Chondrocyte (in vitro differentiated cells): Measurements from ENCODE around the gene GTF2H3. TPM values are rescaled to one million over a fixed set of nuclear protein-coding genes. Genes with fewer than 3 reads are reported as not detected.

Experiments used
- DNase-seq: peaks from one replicate; pipeline ENCODE4 v3.0.0; 2021; ENCODE audit warnings: mixed read lengths, low spot score
- H3K27ac Mint-ChIP-seq: one replicate; pipeline ENCODE4 v1.8.0; 2021; ENCODE audit warnings: mild to moderate bottlenecking, moderate library complexity, mixed read lengths; ENCODE audit not compliant: unreplicated experiment
- H3K27me3 Mint-ChIP-seq: 2 replicates; pipeline ENCODE4 v1.8.0; 2021; ENCODE audit warnings: low read depth, mixed read lengths
- H3K36me3 Mint-ChIP-seq: 2 replicates; pipeline ENCODE4 v1.8.0; 2021; ENCODE audit warnings: low read depth, mixed read lengths
- H3K4me1 Mint-ChIP-seq: 2 replicates; pipeline ENCODE4 v1.8.0; 2021; ENCODE audit warnings: low read depth, mild to moderate bottlenecking, mixed read lengths
- H3K4me3 Mint-ChIP-seq: one replicate; pipeline ENCODE4 v1.8.0; 2021; ENCODE audit warnings: mild to moderate bottlenecking, moderate library complexity, mixed read lengths; ENCODE audit not compliant: unreplicated experiment
- H3K9me3 Mint-ChIP-seq: 2 replicates; pipeline ENCODE4 v1.8.0; 2021; ENCODE audit warnings: low read depth, mixed read lengths
- CTCF ChIP-seq: fragments of 200-600 bp; sonication (generic); IDR thresholded peaks from 2 replicates; pipeline ENCODE4 v1.5.0; 2021; ENCODE audit warnings: antibody characterized with exemption, mild to moderate bottlenecking, moderate library complexity
- total RNA-seq: library from RNA; stranded (reverse); gene quantifications from 3 replicates; pipeline ENCODE4 v1.2.1, GENCODE V29; 2021

Gene GTF2H3
- total RNA-seq, 1 donor from 2014 or later = 28.8 TPM

GRCh38 chr12:123656392-123656791, 22.8 kb downstream of the GTF2H3 start:
- Mint-ChIP-seq H3K27ac (peak overlapping the region; percentile 45), H3K9me3 (no peaks in the 10 kb centered on the region), H3K4me3 (no peak overlapping the region), H3K27me3 (no peaks in the 10 kb centered on the region), H3K36me3 (peaks cover 21% of the 10 kb centered on the region), H3K4me1 (peaks cover 27% of the 10 kb centered on the region)
- TF ChIP-seq CTCF = no peak
- DNase-seq = no peak

- Mint-ChIP-seq H3K9me3 (no peaks in the 10 kb centered on the region), H3K27ac (peak overlapping the region; percentile 50), H3K27me3 (no peaks in the 10 kb centered on the region), H3K36me3 (peaks cover 17% of the 10 kb centered on the region), H3K4me1 (peaks cover 27% of the 10 kb centered on the region), H3K4me3 (no peak overlapping the region)
- DNase-seq = no peak
- no peak for TF ChIP-seq CTCF
Observed at GRCh38 chr12:123657211-123657610, 23.6 kb downstream of the GTF2H3 start.

- peak overlapping the region; percentile 95 for H3K27ac Mint-ChIP-seq
- no peaks in the 10 kb centered on the region for H3K9me3 Mint-ChIP-seq
- no peak for DNase-seq
- peak overlapping the region; percentile 40 for H3K4me3 Mint-ChIP-seq
- H3K4me1 Mint-ChIP-seq = peaks cover 27% of the 10 kb centered on the region
- H3K27me3 Mint-ChIP-seq = no peaks in the 10 kb centered on the region
- TF ChIP-seq CTCF = no peak
- peaks cover 18% of the 10 kb centered on the region for H3K36me3 Mint-ChIP-seq
Observed at GRCh38 chr12:123659996-123660727, 26.5 kb downstream of the GTF2H3 start.

GRCh38 chr12:123667771-123668170, 34.1 kb downstream of the GTF2H3 start:
- TF ChIP-seq CTCF = no peak
- H3K4me1 Mint-ChIP-seq = peaks cover 14% of the 10 kb centered on the region
- H3K27ac Mint-ChIP-seq = no peak overlapping the region
- H3K27me3 Mint-ChIP-seq = no peaks in the 10 kb centered on the region
- H3K4me3 Mint-ChIP-seq = no peak overlapping the region
- H3K36me3 Mint-ChIP-seq = peaks cover 9% of the 10 kb centered on the region
- DNase-seq = no peak
- no peaks in the 10 kb centered on the region for H3K9me3 Mint-ChIP-seq

- Mint-ChIP-seq H3K4me3 (peak within 1 kb of the TSS; percentile 91), H3K4me1 (peaks cover 14% of the 10 kb centered on the region), H3K9me3 (no peaks in the 10 kb centered on the region), H3K36me3 (peaks cover 10% of the 10 kb centered on the region), H3K27me3 (no peaks in the 10 kb centered on the region), H3K27ac (peak within 1 kb of the TSS; percentile 51)
- peak; percentile 97 for DNase-seq
- no peak for TF ChIP-seq CTCF
Observed at GRCh38 chr12:123670882-123671728, 37.5 kb downstream of the GTF2H3 start, which contains the start of gene TCTN2. TCTN2 (plus strand) TSS chr12:123671113; CDS start chr12:123671241, 128 bp downstream.
